Measurements from ENCODE around the gene ASB13.

The ASB13 gene

GRCh38 chr10:5666008-5666840 is at the start of gene ASB13:
TSS of gene ASB13 (minus strand) at chr10:5666595. CDS start at chr10:5666551, 44 bp downstream.
- peak; percentile 14 for DNase-seq (ENCODE audit: low spot score)

- no peak for DNase-seq (ENCODE audit: low spot score)
Observed at GRCh38 chr10:5711642-5712041, 45.2 kb upstream of the ASB13 start.

- no peak for DNase-seq (ENCODE audit: low spot score)
Observed at GRCh38 chr10:5710859-5711258, 44.5 kb upstream of the ASB13 start.

- no peak for DNase-seq (ENCODE audit: low spot score)
Observed at GRCh38 chr10:5709865-5710264, 43.5 kb upstream of the ASB13 start.

- no peak for DNase-seq (ENCODE audit: low spot score)
Observed at GRCh38 chr10:5708356-5708755, 42.0 kb upstream of the ASB13 start.

- no peak for DNase-seq (ENCODE audit: low spot score)
Observed at GRCh38 chr10:5698062-5698461, 31.7 kb upstream of the ASB13 start.

GRCh38 chr10:5697342-5697741 is 30.9 kb upstream of the ASB13 start:
- no peak for DNase-seq (ENCODE audit: low spot score)

- DNase-seq (ENCODE audit: low spot score) = no peak
Observed at GRCh38 chr10:5694573-5694972, 28.2 kb upstream of the ASB13 start.

GRCh38 chr10:5692461-5693358 is 26.3 kb upstream of the ASB13 start:
- DNase-seq (ENCODE audit: low spot score) = peak; percentile 32

GRCh38 chr10:5691786-5692185 is 25.4 kb upstream of the ASB13 start:
- no peak for DNase-seq (ENCODE audit: low spot score)

- no peak for DNase-seq (ENCODE audit: low spot score)
Observed at GRCh38 chr10:5688587-5688986, 22.2 kb upstream of the ASB13 start.

GRCh38 chr10:5685764-5686240 is 19.4 kb upstream of the ASB13 start:
- DNase-seq (ENCODE audit: low spot score) = no peak

GRCh38 chr10:5684971-5685763 is 18.8 kb upstream of the ASB13 start:
- DNase-seq (ENCODE audit: low spot score) = peak; percentile 56

GRCh38 chr10:5684318-5684970 is 18.0 kb upstream of the ASB13 start, which contains the start of gene TASOR2:
TSS of gene TASOR2 (plus strand) at chr10:5684838. CDS start at chr10:5720643, 35,805 bp downstream.
- peak; percentile 96 for DNase-seq (ENCODE audit: low spot score)

- DNase-seq (ENCODE audit: low spot score) = no peak
Observed at GRCh38 chr10:5683065-5683464, 16.7 kb upstream of the ASB13 start.

GRCh38 chr10:5681930-5682329 is 15.5 kb upstream of the ASB13 start:
- DNase-seq (ENCODE audit: low spot score) = no peak

- no peak for DNase-seq (ENCODE audit: low spot score)
Observed at GRCh38 chr10:5679606-5680005, 13.2 kb upstream of the ASB13 start.

- DNase-seq (ENCODE audit: low spot score) = no peak
Observed at GRCh38 chr10:5679037-5679435, 12.6 kb upstream of the ASB13 start.

GRCh38 chr10:5678397-5679036 is 12.1 kb upstream of the ASB13 start:
- DNase-seq (ENCODE audit: low spot score) = no peak

- no peak for DNase-seq (ENCODE audit: low spot score)
Observed at GRCh38 chr10:5670662-5671375, 4.4 kb upstream of the ASB13 start.
